Lung (tissue), 12 donors: ENCODE data around the gene HCN2. TPM values are rescaled to one million over a fixed set of nuclear protein-coding genes. Genes with fewer than 3 reads are reported as not detected.

ENCODE experiments used
- ATAC-seq: fragments of 200-7000 bp; cut with Tn5 transposase; one replicate; pipeline ENCODE4 v1.9.1; 2020; ENCODE audit warnings: moderate number of reproducible peaks; ENCODE audit not compliant: insufficient read depth, low FRiP score
- DNase-seq, 3 donors: peaks; one replicate each; pipeline ENCODE4 v3.0.0-alpha.2; 2013 to 2017
- H3K27ac ChIP-seq, 2 donors: one replicate each; pipeline ENCODE4 v1.5.1; 2013; ENCODE audit warnings: mild to moderate bottlenecking in 2 of 2, moderate library complexity in 2 of 2, control low read depth in 1 of 2, inconsistent platforms in 1 of 2, low read depth in 1 of 2, low read length in 1 of 2
- H3K27me3 ChIP-seq, 3 donors: one replicate each; pipeline ENCODE4 v1.5.1; 2013; ENCODE audit warnings: low read length in 2 of 3; ENCODE audit not compliant: control insufficient read depth in 3 of 3, insufficient read depth in 3 of 3
- H3K36me3 ChIP-seq, 4 donors: one replicate each; pipeline ENCODE4 v1.5.1; 2013; ENCODE audit warnings: low read length in 4 of 4, mild to moderate bottlenecking in 1 of 4, moderate library complexity in 1 of 4; ENCODE audit not compliant: control insufficient read depth in 4 of 4, insufficient read depth in 4 of 4
- H3K4me1 ChIP-seq, 5 donors: one replicate each; pipeline ENCODE4 v1.5.1; 2013; ENCODE audit warnings: low read length in 5 of 5, mild to moderate bottlenecking in 2 of 5, moderate library complexity in 1 of 5; ENCODE audit not compliant: control insufficient read depth in 5 of 5, insufficient read depth in 5 of 5
- H3K4me3 ChIP-seq: one replicate; pipeline ENCODE4 v1.5.1; 2013; ENCODE audit warnings: mild to moderate bottlenecking, control low read depth, moderate library complexity
- H3K9ac ChIP-seq, 2 donors: one replicate each; pipeline ENCODE4 v1.5.1; 2013; ENCODE audit warnings: low read length in 2 of 2, control low read depth in 1 of 2; ENCODE audit not compliant: insufficient read depth in 1 of 2
- H3K9me3 ChIP-seq, 4 donors: one replicate each; pipeline ENCODE4 v1.5.1; 2013; ENCODE audit warnings: low read length in 3 of 4, mild to moderate bottlenecking in 1 of 4, moderate library complexity in 1 of 4; ENCODE audit not compliant: control insufficient read depth in 4 of 4, insufficient read depth in 3 of 4
- WGBS, 2 donors: extraction: QIAGEN DNeasy Blood & Tissue Kit; methylation state at CpG; one replicate each; pipeline ENCODE4 v1.1.7; 2013; 5-methylcytosine and 5-hydroxymethylcytosine counted together
- polyA plus RNA-seq, 2 donors: library from polyadenylated mRNA; stranded (reverse); fragments of 200-250 nt; gene quantifications; one replicate each; pipeline ENCODE4 v1.2.1, GENCODE V29; 2013
- total RNA-seq, 2 donors: library from RNA; depleted of rRNA in 1 of 2; stranded (reverse); fragments of >200 nt in 1 of 2; gene quantifications; one replicate each; pipeline ENCODE4 v1.2.1, GENCODE V29; 2014 to 2021
- TF ChIP-seq, protein P1 (sequence below): IDR thresholded peaks from 2 replicates; pipeline ENCODE4 v1.5.1; 2012; ENCODE audit warnings: mild to moderate bottlenecking; ENCODE audit errors: control extremely low read depth, extremely low read depth
- donor health status: control.
- donor health status: control.
- donor health status: Bipolar disorder and iron deficiency.
- donor health status: healthy.
- donor health status: DM: yes; HTN: yes; CAD: no.

HCN2 gene
- total and polyA plus RNA-seq, 4 donors: 0.04 to 0.37 (median 0.16) TPM

DNA sequence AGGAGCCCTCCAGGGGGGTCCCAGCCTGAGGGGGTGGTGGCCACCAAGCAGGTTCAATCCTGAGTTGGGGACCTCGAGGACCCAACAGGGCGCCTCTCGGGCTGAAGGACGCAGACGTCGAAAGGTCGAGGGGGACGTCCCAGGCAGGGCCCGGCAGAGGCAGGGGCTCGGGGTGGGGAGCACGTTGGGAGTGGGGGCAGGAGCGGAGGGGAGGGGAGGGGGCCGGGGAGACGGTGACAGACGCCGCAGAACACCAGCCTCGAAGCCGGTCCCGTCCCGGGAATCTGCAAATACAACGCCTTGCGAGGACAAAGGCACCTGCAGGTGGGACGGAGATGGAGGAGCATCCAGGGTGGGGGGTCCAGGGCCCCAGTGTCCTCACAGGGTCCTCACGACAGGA is 54.1 kb downstream of the HCN2 start:
- 91 to 94% methylated on average over 24 of the region's 24 CpGs for WGBS, 2 donors
- peaks cover 0 to 40% (median 3%) of the 10 kb centered on the region in 4 donors for H3K36me3 ChIP-seq
- ATAC-seq: no peak
- H3K9me3 ChIP-seq: no peaks in the 10 kb centered on the region
- peaks cover 0 to 7% (median 4%) of the 10 kb centered on the region in 5 donors for H3K4me1 ChIP-seq
- no peak overlapping the region for H3K4me3 ChIP-seq
- no peak for DNase-seq
- H3K27me3 ChIP-seq: no peaks in the 10 kb centered on the region
- H3K9ac ChIP-seq: no peak overlapping the region
- TF ChIP-seq, protein P1, sequence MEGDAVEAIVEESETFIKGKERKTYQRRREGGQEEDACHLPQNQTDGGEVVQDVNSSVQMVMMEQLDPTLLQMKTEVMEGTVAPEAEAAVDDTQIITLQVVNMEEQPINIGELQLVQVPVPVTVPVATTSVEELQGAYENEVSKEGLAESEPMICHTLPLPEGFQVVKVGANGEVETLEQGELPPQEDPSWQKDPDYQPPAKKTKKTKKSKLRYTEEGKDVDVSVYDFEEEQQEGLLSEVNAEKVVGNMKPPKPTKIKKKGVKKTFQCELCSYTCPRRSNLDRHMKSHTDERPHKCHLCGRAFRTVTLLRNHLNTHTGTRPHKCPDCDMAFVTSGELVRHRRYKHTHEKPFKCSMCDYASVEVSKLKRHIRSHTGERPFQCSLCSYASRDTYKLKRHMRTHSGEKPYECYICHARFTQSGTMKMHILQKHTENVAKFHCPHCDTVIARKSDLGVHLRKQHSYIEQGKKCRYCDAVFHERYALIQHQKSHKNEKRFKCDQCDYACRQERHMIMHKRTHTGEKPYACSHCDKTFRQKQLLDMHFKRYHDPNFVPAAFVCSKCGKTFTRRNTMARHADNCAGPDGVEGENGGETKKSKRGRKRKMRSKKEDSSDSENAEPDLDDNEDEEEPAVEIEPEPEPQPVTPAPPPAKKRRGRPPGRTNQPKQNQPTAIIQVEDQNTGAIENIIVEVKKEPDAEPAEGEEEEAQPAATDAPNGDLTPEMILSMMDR: no peak
- no peak overlapping the region for H3K27ac ChIP-seq

DNA sequence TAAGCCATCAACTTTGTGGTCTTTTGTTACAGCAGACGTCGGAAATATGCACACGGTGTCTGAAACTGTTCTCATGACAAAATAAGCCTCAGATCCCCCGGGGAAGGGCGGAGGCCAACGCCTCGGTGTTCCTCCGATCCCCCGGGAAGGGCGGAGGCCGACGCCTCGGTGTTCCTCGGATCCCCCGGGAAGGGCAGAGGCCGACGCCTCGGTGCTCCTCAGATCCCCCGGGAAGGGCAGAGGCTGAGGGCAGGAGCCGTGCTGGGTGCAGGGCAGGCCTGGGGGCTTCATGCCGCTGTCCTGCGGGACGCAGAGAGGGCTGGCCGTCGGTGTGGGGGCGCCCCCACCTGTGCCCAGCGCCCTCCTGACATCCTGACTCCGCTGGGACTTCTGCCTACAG is 54.7 kb downstream of the HCN2 start:
- H3K27me3 ChIP-seq: no peaks in the 10 kb centered on the region
- H3K4me3 ChIP-seq: no peak overlapping the region
- no peak overlapping the region for H3K27ac ChIP-seq
- peaks cover 0 to 2% (median under 1%) of the 10 kb centered on the region in 5 donors for H3K4me1 ChIP-seq
- no peaks in the 10 kb centered on the region for H3K9me3 ChIP-seq
- H3K36me3 ChIP-seq: peaks cover 0 to 46% (median 7%) of the 10 kb centered on the region in 4 donors
- 82 to 83% methylated on average over 28 of the region's 28 CpGs for WGBS, 2 donors
- TF ChIP-seq, protein P1: no peak
- ATAC-seq (no peak), DNase-seq (no peak)
- H3K9ac ChIP-seq: no peak overlapping the region

DNA sequence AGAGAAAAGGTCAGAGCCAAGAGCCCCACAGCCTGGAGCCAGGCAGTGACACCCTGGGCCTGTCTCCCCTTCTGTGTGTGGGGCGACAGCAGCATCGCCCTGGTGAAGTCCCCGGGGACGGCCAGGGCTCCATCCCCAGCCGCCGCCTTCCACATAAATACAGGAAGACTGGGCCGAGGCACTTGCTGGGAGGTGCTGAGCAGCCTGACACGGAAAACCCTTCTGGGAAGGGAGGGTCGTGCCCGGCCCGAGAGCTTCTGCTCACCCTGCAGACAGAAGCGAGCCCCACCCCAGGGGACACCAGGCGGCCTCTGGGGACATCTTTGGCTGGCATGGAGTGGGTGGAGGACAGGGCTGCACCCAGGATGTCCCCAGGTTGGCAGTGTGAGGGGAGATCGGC is 55.1 kb downstream of the HCN2 start:
- H3K27ac ChIP-seq: no peak overlapping the region
- no peak for DNase-seq
- no peak for ATAC-seq
- no peak overlapping the region for H3K9ac ChIP-seq
- 81 to 94% methylated on average over 14 of the region's 14 CpGs for WGBS, 2 donors
- peaks cover 0 to 49% (median 8%) of the 10 kb centered on the region in 4 donors for H3K36me3 ChIP-seq
- no peaks in the 10 kb centered on the region for H3K9me3 ChIP-seq
- no peaks in the 10 kb centered on the region for H3K4me1 ChIP-seq
- H3K27me3 ChIP-seq: no peaks in the 10 kb centered on the region
- H3K4me3 ChIP-seq: no peak overlapping the region
- TF ChIP-seq, protein P1: no peak
